GM19372 (cell line): ENCODE measurements around the gene PLCB3.

Experiments
- ATAC-seq: cut with Tn5 transposase; IDR thresholded peaks from one replicate; pipeline ENCODE4 v1.9.1; 2021; ENCODE audit warnings: mild to moderate bottlenecking, low read depth, moderate library complexity; ENCODE audit not compliant: unreplicated experiment

The PLCB3 gene

GRCh38 chr11:64220271-64220670, 31.1 kb upstream of the PLCB3 start:
- ATAC-seq = no peak

GRCh38 chr11:64220798-64221197, 30.5 kb upstream of the PLCB3 start:
- no peak for ATAC-seq

- ATAC-seq = no peak
These were observed 28.7 kb upstream of the PLCB3 start for GRCh38 chr11:64222651-64223000.

GRCh38 chr11:64223001-64223651, 28.2 kb upstream of the PLCB3 start:
- ATAC-seq = no peak

- ATAC-seq = no peak
These were observed 27.0 kb upstream of the PLCB3 start for GRCh38 chr11:64224151-64224890.

- no peak for ATAC-seq
These were observed 26.3 kb upstream of the PLCB3 start for GRCh38 chr11:64224891-64225607.

- ATAC-seq = peak; percentile 41
These were observed 25.5 kb upstream of the PLCB3 start, which contains the start of the genes NUDT22 and TRPT1 for GRCh38 chr11:64225608-64226506. TSS of gene NUDT22 (plus strand) at chr11:64226274. CDS start at chr11:64226653, 379 bp downstream. TSS of gene TRPT1 (minus strand) at chr11:64226186. CDS start at chr11:64225860, 326 bp downstream.

- no peak for ATAC-seq
These were observed 24.8 kb upstream of the PLCB3 start for GRCh38 chr11:64226507-64227051.

GRCh38 chr11:64227405-64227956, 23.8 kb upstream of the PLCB3 start:
- no peak for ATAC-seq

GRCh38 chr11:64229090-64229743, 22.1 kb upstream of the PLCB3 start:
- no peak for ATAC-seq

GRCh38 chr11:64229744-64230170, 21.6 kb upstream of the PLCB3 start:
- no peak for ATAC-seq

GRCh38 chr11:64230171-64230984, 21.0 kb upstream of the PLCB3 start, which contains the start of gene DNAJC4:
TSS of gene DNAJC4 (plus strand) at chr11:64230548. CDS start at chr11:64230855, 307 bp downstream.
- ATAC-seq = peak; percentile 50

GRCh38 chr11:64230985-64231365, 20.4 kb upstream of the PLCB3 start:
- no peak for ATAC-seq

- ATAC-seq = no peak
These were observed 19.8 kb upstream of the PLCB3 start for GRCh38 chr11:64231546-64231945.

GRCh38 chr11:64232182-64232966, 19.0 kb upstream of the PLCB3 start:
- no peak for ATAC-seq

- ATAC-seq = no peak
These were observed 18.4 kb upstream of the PLCB3 start for GRCh38 chr11:64232967-64233315.

GRCh38 chr11:64233913-64234586, 17.3 kb upstream of the PLCB3 start, which contains the start of gene VEGFB:
TSS of gene VEGFB (plus strand) at chr11:64234584. CDS start at chr11:64234834, 250 bp downstream.
- peak; percentile 37 for ATAC-seq
